HCT116 (cell line): ENCODE measurements around the gene PICK1. TPM values are rescaled to one million over a fixed set of nuclear protein-coding genes. Genes with fewer than 3 reads are reported as not detected.

ENCODE experiments used
- ATAC-seq: fragments of 200-7000 bp; cut with Tn5 transposase; 2 replicates; pipeline ENCODE4 v1.9.1; 2020; ENCODE audit warnings: mild to moderate bottlenecking, moderate library complexity
- BruUV-seq: library from RNA; stranded (reverse); fragments of 400-500 nt; replicated peaks from 2 replicates; lab custom pipeline; 2021; lab: Mats Ljungman, UMichigan
- CTCF ChIA-PET: fragments of 300-600 bp; sonication (Branson Sonifier 250); formaldehyde crosslinking; loops from one replicate; lab custom pipeline; 2021; ENCODE audit warnings: antibody characterized with exemption; lab: Charles Lee
- POLR2A ChIA-PET: fragments of 300-600, 350-600 bp; sonication (Branson Sonifier 250); formaldehyde crosslinking; loops from one replicate; lab custom pipeline; 2021; ENCODE audit warnings: antibody characterized with exemption; lab: Charles Lee
- RAD21 ChIA-PET, 2 experiments: fragments of 300-600 bp; sonication (Branson Sonifier 250); formaldehyde crosslinking; loops; one replicate each; lab custom pipeline; 2023; ENCODE audit warnings: low total read pairs in 2 of 2; ENCODE audit not compliant: uncharacterized antibody in 2 of 2, unreplicated experiment in 2 of 2, low non-redundant PET in 1 of 2; lab: Charles Lee
- DNase-seq: peaks from one replicate; pipeline ENCODE4 v3.0.0-alpha.2; 2010; ENCODE audit warnings: low read depth, low spot score
- H2AFZ ChIP-seq: fragments of 200-600 bp; shearing (Covaris generic), sonication (generic); 2 replicates; pipeline ENCODE4 v1.6.1; 2017; ENCODE audit warnings: low read depth, mixed run types, mixed read lengths, antibody characterized with exemption, low read length; ENCODE audit not compliant: poor library complexity, severe bottlenecking
- H3K27ac ChIP-seq: 2 replicates; pipeline ENCODE4 v1.5.1; 2012; ENCODE audit warnings: low read depth, low read length
- H3K27me3 ChIP-seq: fragments of 200-600 bp; sonication (generic); 2 replicates; pipeline ENCODE4 v1.6.1; 2016; ENCODE audit warnings: mixed run types, low read length, mixed read lengths; ENCODE audit not compliant: insufficient read depth
- H3K36me3 ChIP-seq, 2 experiments: fragments of 200-500 bp in 1 of 2; fragments of 200-600 bp in 1 of 2; sonication (Bioruptor generic) in 1 of 2; sonication (generic) in 1 of 2; 2 replicates each; pipeline versions ENCODE4 v1.5.1 to v1.6.1; 2014 to 2016; ENCODE audit warnings: low read length in 2 of 2, inconsistent platforms in 1 of 2, mixed read lengths in 1 of 2, mixed run types in 1 of 2; ENCODE audit not compliant: insufficient read depth in 2 of 2, control insufficient read depth in 1 of 2
- H3K4me1 ChIP-seq, 2 experiments: fragments of 200-600 bp in 1 of 2; sonication (generic) in 1 of 2; 2 replicates each; pipeline versions ENCODE4 v1.5.1 to v1.6.1; 2012 to 2017; ENCODE audit warnings: low read length in 2 of 2, inconsistent platforms in 1 of 2, mild to moderate bottlenecking in 1 of 2, mixed read lengths in 1 of 2, mixed run types in 1 of 2, moderate library complexity in 1 of 2; ENCODE audit not compliant: insufficient read depth in 2 of 2, control insufficient read depth in 1 of 2
- H3K4me2 ChIP-seq: fragments of 200-600 bp; sonication (generic); 2 replicates; pipeline ENCODE4 v1.6.1; 2017; ENCODE audit warnings: mixed run types, low read length, mixed read lengths
- H3K4me3 ChIP-seq, 2 experiments: fragments of 200-600 bp in 1 of 2; sonication (generic) in 1 of 2; replicated peaks in 1 of 2; 2 replicates each; pipeline ENCODE4 v1.5.1; 2011 to 2016; ENCODE audit warnings: low read length in 2 of 2, control low read depth in 1 of 2, low read depth in 1 of 2, mild to moderate bottlenecking in 1 of 2, mixed read lengths in 1 of 2, mixed run types in 1 of 2
- H3K79me2 ChIP-seq: fragments of 200-600 bp; sonication (generic); 2 replicates; pipeline ENCODE4 v1.6.1; 2017; ENCODE audit warnings: mild to moderate bottlenecking, mixed run types, low read length, moderate library complexity, mixed read lengths; ENCODE audit not compliant: insufficient read depth
- H3K9ac ChIP-seq: fragments of 200-600 bp; sonication (generic); 2 replicates; pipeline ENCODE4 v1.6.1; 2016; ENCODE audit warnings: low read length, mixed read lengths
- H3K9me2 ChIP-seq: fragments of 200-600 bp; sonication (generic), shearing (Covaris generic); 2 replicates; pipeline ENCODE4 v1.6.1; 2017; ENCODE audit warnings: mixed run types, mild to moderate bottlenecking, moderate library complexity; ENCODE audit not compliant: insufficient read depth
- H3K9me3 ChIP-seq, 2 experiments: fragments of 200-500 bp in 1 of 2; fragments of 200-600 bp in 1 of 2; sonication (Bioruptor generic) in 1 of 2; sonication (generic) in 1 of 2; 2 replicates each; pipeline ENCODE4 v1.6.1; 2014 to 2017; ENCODE audit warnings: low read length in 2 of 2, mixed read lengths in 2 of 2, inconsistent platforms in 1 of 2, low read depth in 1 of 2, mild to moderate bottlenecking in 1 of 2, mixed run types in 1 of 2, moderate library complexity in 1 of 2; ENCODE audit not compliant: control insufficient read depth in 1 of 2, insufficient read depth in 1 of 2
- H4K20me1 ChIP-seq: fragments of 200-600 bp; sonication (generic), shearing (Covaris generic); 2 replicates; pipeline ENCODE4 v1.6.1; 2017; ENCODE audit warnings: mixed run types, mild to moderate bottlenecking, moderate library complexity; ENCODE audit not compliant: insufficient read depth
- EZH2 ChIP-seq: fragments of 200-600 bp; sonication (generic); IDR thresholded peaks from 2 replicates; pipeline ENCODE4 v1.6.1; 2017; ENCODE audit warnings: antibody characterized with exemption, mixed run types
- EZH2phosphoT487 ChIP-seq: fragments of 200-600 bp; IDR thresholded peaks from 2 replicates; pipeline ENCODE4 v1.6.1; 2018; ENCODE audit warnings: antibody characterized with exemption, borderline replicate concordance
- FOSL1 ChIP-seq: IDR thresholded peaks from 2 replicates; pipeline ENCODE4 v1.6.1; 2012; ENCODE audit warnings: low read depth
- POLR2AphosphoS5 ChIP-seq: IDR thresholded peaks from 2 replicates; pipeline ENCODE4 v1.6.1; 2011; ENCODE audit warnings: mild to moderate bottlenecking, low read depth, low read length, moderate library complexity
- SIN3A ChIP-seq: IDR thresholded peaks from 2 replicates; pipeline ENCODE4 v1.6.1; 2012; ENCODE audit warnings: low read depth
- SP1 ChIP-seq: IDR thresholded peaks from 2 replicates; pipeline ENCODE4 v1.6.1; 2012; ENCODE audit warnings: low read depth
- TCF7L2 ChIP-seq: IDR thresholded peaks from 2 replicates; pipeline ENCODE4 v1.7.0; 2011; ENCODE audit warnings: borderline replicate concordance, inconsistent platforms; ENCODE audit not compliant: insufficient read depth, insufficient read length; ENCODE audit errors: extremely low read depth
- ZFX ChIP-seq: fragments of 450-650 bp; IDR thresholded peaks from 2 replicates; pipeline ENCODE4 v1.6.1; 2017
- intact Hi-C: fragments of 100-400 bp; cut with micrococcal nuclease; formaldehyde crosslinking; loops from 2 replicates; pipeline ENCODE4 v1.10.0; 2022
- total RNA-seq: library from RNA; stranded (reverse); gene quantifications from one replicate; pipeline ENCODE4 v1.2.1, GENCODE V29; 2021; ENCODE audit not compliant: unreplicated experiment
- TF ChIP-seq, protein P1 (sequence below): IDR thresholded peaks from 2 replicates; pipeline ENCODE4 v1.6.1; 2012; ENCODE audit warnings: low read depth

Gene PICK1
- total RNA-seq, 1 experiment from 2014 or later, result 40.0 TPM

GRCh38 chr22:38049812-38050619 lies 7.2 kb upstream of the PICK1 start:
- TF ChIP-seq FOSL1, result no peak
- TF ChIP-seq, protein P1, sequence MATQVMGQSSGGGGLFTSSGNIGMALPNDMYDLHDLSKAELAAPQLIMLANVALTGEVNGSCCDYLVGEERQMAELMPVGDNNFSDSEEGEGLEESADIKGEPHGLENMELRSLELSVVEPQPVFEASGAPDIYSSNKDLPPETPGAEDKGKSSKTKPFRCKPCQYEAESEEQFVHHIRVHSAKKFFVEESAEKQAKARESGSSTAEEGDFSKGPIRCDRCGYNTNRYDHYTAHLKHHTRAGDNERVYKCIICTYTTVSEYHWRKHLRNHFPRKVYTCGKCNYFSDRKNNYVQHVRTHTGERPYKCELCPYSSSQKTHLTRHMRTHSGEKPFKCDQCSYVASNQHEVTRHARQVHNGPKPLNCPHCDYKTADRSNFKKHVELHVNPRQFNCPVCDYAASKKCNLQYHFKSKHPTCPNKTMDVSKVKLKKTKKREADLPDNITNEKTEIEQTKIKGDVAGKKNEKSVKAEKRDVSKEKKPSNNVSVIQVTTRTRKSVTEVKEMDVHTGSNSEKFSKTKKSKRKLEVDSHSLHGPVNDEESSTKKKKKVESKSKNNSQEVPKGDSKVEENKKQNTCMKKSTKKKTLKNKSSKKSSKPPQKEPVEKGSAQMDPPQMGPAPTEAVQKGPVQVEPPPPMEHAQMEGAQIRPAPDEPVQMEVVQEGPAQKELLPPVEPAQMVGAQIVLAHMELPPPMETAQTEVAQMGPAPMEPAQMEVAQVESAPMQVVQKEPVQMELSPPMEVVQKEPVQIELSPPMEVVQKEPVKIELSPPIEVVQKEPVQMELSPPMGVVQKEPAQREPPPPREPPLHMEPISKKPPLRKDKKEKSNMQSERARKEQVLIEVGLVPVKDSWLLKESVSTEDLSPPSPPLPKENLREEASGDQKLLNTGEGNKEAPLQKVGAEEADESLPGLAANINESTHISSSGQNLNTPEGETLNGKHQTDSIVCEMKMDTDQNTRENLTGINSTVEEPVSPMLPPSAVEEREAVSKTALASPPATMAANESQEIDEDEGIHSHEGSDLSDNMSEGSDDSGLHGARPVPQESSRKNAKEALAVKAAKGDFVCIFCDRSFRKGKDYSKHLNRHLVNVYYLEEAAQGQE, result no peak
- no peak for TF ChIP-seq TCF7L2
- TF ChIP-seq SIN3A, result no peak
- no peak for TF ChIP-seq EZH2
- no peak for TF ChIP-seq EZH2phosphoT487
- TF ChIP-seq POLR2AphosphoS5, result no peak
- no peak for TF ChIP-seq ZFX
- TF ChIP-seq SP1, result no peak
- TF ChIP-seq, all 23 proteins: peak for 0
- Histone ChIP-seq H3K9ac (no peak overlapping the region), H3K27ac (no peak overlapping the region), H3K36me3 (no peaks in the 10 kb centered on the region), H3K9me3 (no peaks in the 10 kb centered on the region), H3K27me3 (no peaks in the 10 kb centered on the region), H3K79me2 (no peaks in the 10 kb centered on the region), H3K4me2 (no peak overlapping the region), H4K20me1 (no peaks in the 10 kb centered on the region), H3K9me2 (no peaks in the 10 kb centered on the region), H3K4me1 (peaks cover 0 to 10% of the 10 kb centered on the region in 2 experiments; a peak in 2 of 4 replicates), H3K4me3 (no peak overlapping the region), H2AFZ (no peak overlapping the region)
- ChIA-PET CTCF (no interaction called here), POLR2A (no interaction called here), RAD21 (interaction anchor here in 1 of 2 experiments (0.5 kb wide), 1 partner anchor 145 kb away, joined by 3 read pairs; no protein-coding TSS in a partner anchor)
- no peak for ATAC-seq
- intact Hi-C loops, result loop anchor here (5.0 kb wide), 2 partner anchors 52 to 1067 kb away; no protein-coding TSS in a partner anchor
- BruUV-seq, result no TSS peak
- no peak for DNase-seq
